GM18861 (cell line): ENCODE results near the gene MGST3.
"Not testable (repeated sequence)": the region's sequence is repeated elsewhere in the genome, so short reads cannot be mapped to it uniquely, and the experiment has no call there.

ENCODE experiments used
- ATAC-seq: cut with Tn5 transposase; IDR thresholded peaks from one replicate; pipeline ENCODE4 v1.9.1; 2021; ENCODE audit not compliant: unreplicated experiment

Gene MGST3

GRCh38 chr1:165648919-165649572 is 18.0 kb downstream of the MGST3 start:
- no peak for ATAC-seq

GRCh38 chr1:165650981-165651625 is 20.1 kb downstream of the MGST3 start:
- no peak for ATAC-seq

GRCh38 chr1:165658766-165659580 is 27.9 kb downstream of the MGST3 start:
- ATAC-seq, result not testable (repeated sequence)

- no peak for ATAC-seq
Observed at GRCh38 chr1:165659581-165659895, 28.5 kb downstream of the MGST3 start.

- no peak for ATAC-seq
Observed at GRCh38 chr1:165661703-165662102, 30.7 kb downstream of the MGST3 start.

- ATAC-seq, result no peak
Observed at GRCh38 chr1:165662186-165662585, 31.2 kb downstream of the MGST3 start.

- ATAC-seq, result no peak
Observed at GRCh38 chr1:165666152-165666825, 35.3 kb downstream of the MGST3 start.

- no peak for ATAC-seq
Observed at GRCh38 chr1:165668184-165668583, 37.1 kb downstream of the MGST3 start.

- ATAC-seq, result no peak
Observed at GRCh38 chr1:165671526-165671925, 40.5 kb downstream of the MGST3 start.

- no peak for ATAC-seq
Observed at GRCh38 chr1:165674599-165674998, 43.6 kb downstream of the MGST3 start.

- no peak for ATAC-seq
Observed at GRCh38 chr1:165675794-165676193, 44.8 kb downstream of the MGST3 start.

GRCh38 chr1:165678509-165678908 is 47.5 kb downstream of the MGST3 start:
- ATAC-seq, result no peak

- ATAC-seq, result no peak
Observed at GRCh38 chr1:165679282-165680036, 48.4 kb downstream of the MGST3 start.

- no peak for ATAC-seq
Observed at GRCh38 chr1:165680303-165680702, 49.3 kb downstream of the MGST3 start.

GRCh38 chr1:165680773-165681172 is 49.7 kb downstream of the MGST3 start:
- ATAC-seq, result not testable (repeated sequence)

- no peak for ATAC-seq
Observed at GRCh38 chr1:165683848-165684485, 52.9 kb downstream of the MGST3 start.

GRCh38 chr1:165686121-165686970 is 55.3 kb downstream of the MGST3 start:
- ATAC-seq, result peak; percentile 77

- no peak for ATAC-seq
Observed at GRCh38 chr1:165686971-165687433, 56.0 kb downstream of the MGST3 start.

- ATAC-seq, result no peak
Observed at GRCh38 chr1:165688046-165688445, 57.0 kb downstream of the MGST3 start.
